Caco-2 (cell line): Measurements from ENCODE around the gene TXNDC15. TPM values are rescaled to one million over a fixed set of nuclear protein-coding genes. Genes with fewer than 3 reads are reported as not detected.
"Not testable (repeated sequence)": the region's sequence is repeated elsewhere in the genome, so short reads cannot be mapped to it uniquely, and the experiment has no call there.

Experiments used
- BruUV-seq: library from RNA; stranded (reverse); fragments of 400-500 nt; replicated peaks from 2 replicates; lab custom pipeline; 2021; lab: Mats Ljungman, UMichigan
- CTCF ChIA-PET: fragments of 300-600 bp; sonication (Branson Sonifier 250); formaldehyde crosslinking; loops from one replicate; lab custom pipeline; 2022; ENCODE audit warnings: antibody characterized with exemption; lab: Charles Lee
- POLR2A ChIA-PET: fragments of 300-600 bp; sonication (Branson Sonifier 250); formaldehyde crosslinking; loops from one replicate; lab custom pipeline; 2022; ENCODE audit warnings: antibody characterized with exemption; lab: Charles Lee
- DNase-seq, 2 experiments: peaks; one replicate each; pipeline versions ENCODE4 v3.0.0 to v3.0.0-alpha.2; 2020 to 2022
- H3K27me3 ChIP-seq: replicated peaks from 2 replicates; pipeline ENCODE4 v1.6.0; 2011; ENCODE audit warnings: low read length; ENCODE audit not compliant: control insufficient read depth, insufficient read depth
- H3K36me3 ChIP-seq: 2 replicates; pipeline ENCODE4 v1.5.1; 2011; ENCODE audit warnings: low read length; ENCODE audit not compliant: control insufficient read depth, insufficient read depth
- H3K4me1 ChIP-seq: fragments of 250-450 bp; sonication (Bioruptor Pico); 2 replicates; pipeline ENCODE4 v1.5.1; 2020; ENCODE audit warnings: mild to moderate bottlenecking
- H3K4me3 ChIP-seq: 2 replicates; pipeline ENCODE4 v1.5.1; 2011; ENCODE audit warnings: low read depth, mild to moderate bottlenecking, control low read depth, low read length
- H3K9me3 ChIP-seq: fragments of 250-450 bp; sonication (Bioruptor Pico); 2 replicates; pipeline ENCODE4 v1.5.1; 2020; ENCODE audit warnings: mild to moderate bottlenecking, moderate library complexity
- H3K27ac Mint-ChIP-seq: one replicate; pipeline ENCODE4 v1.8.0; 2022; ENCODE audit warnings: mixed read lengths; ENCODE audit not compliant: unreplicated experiment
- H3K27me3 Mint-ChIP-seq: one replicate; pipeline ENCODE4 v1.8.0; 2022; ENCODE audit warnings: mixed read lengths; ENCODE audit not compliant: insufficient read depth, unreplicated experiment
- H3K36me3 Mint-ChIP-seq: one replicate; pipeline ENCODE4 v1.8.0; 2022; ENCODE audit warnings: mild to moderate bottlenecking, mixed read lengths; ENCODE audit not compliant: insufficient read depth, unreplicated experiment
- H3K4me1 Mint-ChIP-seq: one replicate; pipeline ENCODE4 v1.8.0; 2022; ENCODE audit warnings: low read depth, mixed read lengths; ENCODE audit not compliant: unreplicated experiment
- H3K4me3 Mint-ChIP-seq: one replicate; pipeline ENCODE4 v1.8.0; 2022; ENCODE audit warnings: mild to moderate bottlenecking, moderate library complexity, mixed read lengths; ENCODE audit not compliant: unreplicated experiment
- H3K9me3 Mint-ChIP-seq: one replicate; pipeline ENCODE4 v1.8.0; 2022; ENCODE audit warnings: mixed read lengths; ENCODE audit not compliant: unreplicated experiment
- CTCF ChIP-seq, 2 experiments: fragments of 200-600 bp in 1 of 2; IDR thresholded peaks; 1 replicate in 1 of 2; 2 replicates in 1 of 2; pipeline versions ENCODE4 v1.5.1 to v1.8.0; 2011 to 2022; ENCODE audit warnings: antibody characterized with exemption in 1 of 2, control low read depth in 1 of 2, inconsistent platforms in 1 of 2, low read depth in 1 of 2, low read length in 1 of 2, mild to moderate bottlenecking in 1 of 2, moderate library complexity in 1 of 2; ENCODE audit not compliant: insufficient read depth in 1 of 2, severe bottlenecking in 1 of 2, unreplicated experiment in 1 of 2
- intact Hi-C: fragments of 100-400 bp; cut with micrococcal nuclease; formaldehyde crosslinking; loops from one replicate; pipeline ENCODE4 v1.10.0; 2022; ENCODE audit not compliant: unreplicated experiment
- total RNA-seq: library from RNA; stranded (reverse); gene quantifications from 2 replicates; pipeline ENCODE4 v1.2.3, GENCODE V29; 2022

The TXNDC15 gene
- total RNA-seq, 1 experiment from 2014 or later, result 39.6 TPM

DNA sequence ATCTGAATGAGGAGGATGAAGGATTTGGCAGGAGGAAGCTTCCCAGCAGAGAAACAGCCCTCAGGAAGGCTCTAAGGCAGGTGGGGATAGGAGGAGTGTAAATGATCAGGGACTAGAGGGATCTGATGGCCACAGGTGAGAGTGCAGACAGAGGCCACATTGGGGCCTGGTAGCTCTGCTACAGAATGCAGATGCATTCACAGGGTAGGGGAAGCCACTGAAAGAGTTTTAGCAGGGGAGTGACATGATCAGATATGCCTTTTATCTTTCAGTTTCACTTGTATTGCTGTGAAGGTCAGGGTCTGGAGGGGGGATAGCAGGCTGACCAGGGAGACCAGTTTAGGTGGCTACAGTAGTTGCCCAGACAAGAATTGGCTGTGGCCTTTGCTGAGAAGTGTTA, 3.0 kb downstream of the TXNDC15 start:
- peaks cover 6% of the 10 kb centered on the region for H3K4me1 Mint-ChIP-seq
- no peaks in the 10 kb centered on the region for H3K27me3 Mint-ChIP-seq
- no peak for TF ChIP-seq CTCF (IDR thresholded peaks at IDR 0.05; ENCODE audit: insufficient read depth in 1 of 2, low read depth in 1 of 2, low read length in 1 of 2, severe bottlenecking in 1 of 2, unreplicated experiment in 1 of 2)
- CTCF ChIA-PET, result no interaction called here
- H3K4me1 ChIP-seq, result no peaks in the 10 kb centered on the region; the same call in 1 of the 2 replicates
- no peaks in the 10 kb centered on the region for H3K9me3 ChIP-seq
- no peak overlapping the region for H3K4me3 Mint-ChIP-seq
- intact Hi-C loops, result no loop called here
- no peaks in the 10 kb centered on the region for H3K27me3 ChIP-seq
- POLR2A ChIA-PET, result no interaction called here
- peaks cover 11% of the 10 kb centered on the region for H3K36me3 Mint-ChIP-seq
- no peak overlapping the region for H3K27ac Mint-ChIP-seq
- no TSS peak for BruUV-seq
- H3K4me3 ChIP-seq, result no peak overlapping the region
- no peak for DNase-seq
- no peaks in the 10 kb centered on the region for H3K36me3 ChIP-seq
- no peaks in the 10 kb centered on the region for H3K9me3 Mint-ChIP-seq

GRCh38 chr5:134878403-134878802, 4.2 kb downstream of the TXNDC15 start:
- Mint-ChIP-seq H3K9me3 (no peaks in the 10 kb centered on the region), H3K36me3 (peaks cover 11% of the 10 kb centered on the region), H3K4me3 (no peak overlapping the region), H3K27ac (no peak overlapping the region), H3K27me3 (no peaks in the 10 kb centered on the region), H3K4me1 (peaks cover 4% of the 10 kb centered on the region)
- BruUV-seq, result no TSS peak
- Histone ChIP-seq H3K9me3 (no peaks in the 10 kb centered on the region), H3K27me3 (no peaks in the 10 kb centered on the region), H3K4me1 (no peaks in the 10 kb centered on the region; the same call in 1 of the 2 replicates), H3K36me3 (no peaks in the 10 kb centered on the region), H3K4me3 (no peak overlapping the region)
- ChIA-PET POLR2A (no interaction called here), CTCF (no interaction called here)
- TF ChIP-seq CTCF (IDR thresholded peaks at IDR 0.05; ENCODE audit: insufficient read depth in 1 of 2, low read depth in 1 of 2, low read length in 1 of 2, severe bottlenecking in 1 of 2, unreplicated experiment in 1 of 2), result no peak
- DNase-seq, result no peak
- intact Hi-C loops, result no loop called here

GRCh38 chr5:134879456-134879855, 5.3 kb downstream of the TXNDC15 start:
- Mint-ChIP-seq H3K9me3 (no peaks in the 10 kb centered on the region), H3K4me1 (no peaks in the 10 kb centered on the region), H3K27me3 (no peaks in the 10 kb centered on the region), H3K36me3 (peaks cover 11% of the 10 kb centered on the region), H3K4me3 (no peak overlapping the region), H3K27ac (no peak overlapping the region)
- no peak for DNase-seq
- no peaks in the 10 kb centered on the region; the same call in 1 of the 2 replicates for H3K4me1 ChIP-seq
- H3K36me3 ChIP-seq, result no peaks in the 10 kb centered on the region
- BruUV-seq, result no TSS peak
- TF ChIP-seq CTCF (IDR thresholded peaks at IDR 0.05; ENCODE audit: insufficient read depth in 1 of 2, low read depth in 1 of 2, low read length in 1 of 2, severe bottlenecking in 1 of 2, unreplicated experiment in 1 of 2), result no peak
- CTCF ChIA-PET, result interaction anchor here (0.7 kb wide), 1 partner anchor 175 kb away, joined by 4 read pairs; no protein-coding TSS in a partner anchor
- no peaks in the 10 kb centered on the region for H3K9me3 ChIP-seq
- no peak overlapping the region for H3K4me3 ChIP-seq
- H3K27me3 ChIP-seq, result no peaks in the 10 kb centered on the region
- intact Hi-C loops, result no loop called here
- POLR2A ChIA-PET, result no interaction called here

DNA sequence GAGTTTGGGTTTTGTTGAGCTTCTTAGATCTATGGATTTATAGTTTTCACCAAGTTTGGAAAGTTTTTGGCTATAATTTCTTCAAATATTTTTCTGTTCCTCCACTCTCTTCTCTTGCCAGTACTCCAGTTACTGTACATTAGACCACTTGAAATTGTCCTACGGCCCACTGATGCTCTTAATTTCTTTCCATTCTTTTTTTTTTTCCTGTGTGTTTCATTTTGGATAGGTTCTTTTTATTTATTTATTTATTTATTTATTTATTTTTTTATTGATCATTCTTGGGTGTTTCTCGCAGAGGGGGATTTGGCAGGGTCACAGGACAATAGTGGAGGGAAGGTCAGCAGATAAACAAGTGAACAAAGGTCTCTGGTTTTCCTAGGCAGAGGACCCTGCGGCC, 6.8 kb downstream of the TXNDC15 start:
- CTCF ChIA-PET, H3K4me3 Mint-ChIP-seq, H3K9me3 ChIP-seq: not testable (repeated sequence)

GRCh38 chr5:134881711-134882110, 7.5 kb downstream of the TXNDC15 start:
- H3K4me3 ChIP-seq, H3K9me3 ChIP-seq, H3K4me1 ChIP-seq, H3K4me3 Mint-ChIP-seq, CTCF ChIA-PET, H3K9me3 Mint-ChIP-seq, H3K36me3 ChIP-seq, intact Hi-C loops, POLR2A ChIA-PET, H3K27me3 Mint-ChIP-seq, H3K4me1 Mint-ChIP-seq, BruUV-seq, DNase-seq, H3K36me3 Mint-ChIP-seq, H3K27me3 ChIP-seq, H3K27ac Mint-ChIP-seq: not testable (repeated sequence)

More for the DNA sequence above, 6.8 kb downstream of the TXNDC15 start:
- H3K4me1 ChIP-seq, POLR2A ChIA-PET, H3K36me3 ChIP-seq, H3K36me3 Mint-ChIP-seq, H3K27me3 ChIP-seq, BruUV-seq, H3K4me1 Mint-ChIP-seq, H3K9me3 Mint-ChIP-seq, H3K27ac Mint-ChIP-seq, H3K4me3 ChIP-seq, intact Hi-C loops, DNase-seq, H3K27me3 Mint-ChIP-seq: not testable (repeated sequence)
